ENCODE data around the gene KATNAL2. TPM values are rescaled to one million over a fixed set of nuclear protein-coding genes. Genes with fewer than 3 reads are reported as not detected.

Gene KATNAL2
- total RNA-seq, 1 experiment from 2014 or later: 6.8 TPM

GRCh38 chr18:47035156-47035671, 117.8 kb downstream of the KATNAL2 start, which contains the start of gene ELOA2:
TSS of gene ELOA2 (minus strand) at chr18:47035621. CDS start at chr18:47035264, 357 bp downstream.
- no peak for DNase-seq (ENCODE audit: low spot score)

- DNase-seq (ENCODE audit: low spot score): peak; percentile 29
Observed at GRCh38 chr18:47036298-47036874, 119.0 kb downstream of the KATNAL2 start.

GRCh38 chr18:47036927-47037578, 119.7 kb downstream of the KATNAL2 start:
- no peak for DNase-seq (ENCODE audit: low spot score)

- no peak for DNase-seq (ENCODE audit: low spot score)
Observed at GRCh38 chr18:47040982-47041381, 123.6 kb downstream of the KATNAL2 start.

- peak; percentile 37 for DNase-seq (ENCODE audit: low spot score)
Observed at GRCh38 chr18:47050468-47050867, 133.1 kb downstream of the KATNAL2 start.

- DNase-seq (ENCODE audit: low spot score): no peak
Observed at GRCh38 chr18:47054369-47054768, 137.0 kb downstream of the KATNAL2 start.

- DNase-seq (ENCODE audit: low spot score): no peak
Observed at GRCh38 chr18:47062471-47062870, 145.1 kb downstream of the KATNAL2 start.

- no peak for DNase-seq (ENCODE audit: low spot score)
Observed at GRCh38 chr18:47063096-47063495, 145.7 kb downstream of the KATNAL2 start.

GRCh38 chr18:47067648-47068047, 150.2 kb downstream of the KATNAL2 start:
- DNase-seq (ENCODE audit: low spot score): no peak

GRCh38 chr18:47075098-47075883, 157.9 kb downstream of the KATNAL2 start:
- DNase-seq (ENCODE audit: low spot score): peak; percentile 59

GRCh38 chr18:47077111-47077510, 159.7 kb downstream of the KATNAL2 start:
- no peak for DNase-seq (ENCODE audit: low spot score)

- no peak for DNase-seq (ENCODE audit: low spot score)
Observed at GRCh38 chr18:47080872-47081271, 163.5 kb downstream of the KATNAL2 start.

GRCh38 chr18:47081578-47081977, 164.2 kb downstream of the KATNAL2 start:
- no peak for DNase-seq (ENCODE audit: low spot score)

- DNase-seq (ENCODE audit: low spot score): no peak
Observed at GRCh38 chr18:47087676-47088075, 170.3 kb downstream of the KATNAL2 start.

- no peak for DNase-seq (ENCODE audit: low spot score)
Observed at GRCh38 chr18:47095810-47096209, 178.4 kb downstream of the KATNAL2 start.

GRCh38 chr18:47100212-47100831, 182.9 kb downstream of the KATNAL2 start:
- DNase-seq (ENCODE audit: low spot score): peak; percentile 34

GRCh38 chr18:47108373-47108772, 191.0 kb downstream of the KATNAL2 start:
- no peak for DNase-seq (ENCODE audit: low spot score)

- DNase-seq (ENCODE audit: low spot score): no peak
Observed at GRCh38 chr18:47108998-47109405, 191.6 kb downstream of the KATNAL2 start.

- DNase-seq (ENCODE audit: low spot score): no peak
Observed at GRCh38 chr18:47109720-47110119, 192.3 kb downstream of the KATNAL2 start.

- DNase-seq (ENCODE audit: low spot score): no peak
Observed at GRCh38 chr18:47110492-47111274, 193.3 kb downstream of the KATNAL2 start.
